Left ventricle myocardium inferior (tissue), 1 donor: Measurements from ENCODE around the gene TM9SF1. TPM values are rescaled to one million over a fixed set of nuclear protein-coding genes. Genes with fewer than 3 reads are reported as not detected.

Source experiments
- DNase-seq: peaks from one replicate; pipeline ENCODE4 v3.0.0-alpha.2; 2020
- H3K27ac ChIP-seq: fragments of 200-600 bp; replicated peaks from 2 replicates; pipeline ENCODE4 v1.8.0; 2021
- H3K27me3 ChIP-seq: fragments of 200-600 bp; 2 replicates; pipeline ENCODE4 v1.8.0; 2021; ENCODE audit warnings: low read depth
- H3K36me3 ChIP-seq: fragments of 200-600 bp; 2 replicates; pipeline ENCODE4 v1.8.0; 2021
- H3K4me1 ChIP-seq: fragments of 200-600 bp; 2 replicates; pipeline ENCODE4 v1.8.0; 2021
- H3K4me3 ChIP-seq: fragments of 200-600 bp; 2 replicates; pipeline ENCODE4 v1.8.0; 2021; ENCODE audit warnings: mild to moderate bottlenecking, moderate library complexity
- H3K9me3 ChIP-seq: fragments of 200-600 bp; replicated peaks from 2 replicates; pipeline ENCODE4 v1.8.0; 2021
- CTCF ChIP-seq: fragments of 200-600 bp; IDR thresholded peaks from 2 replicates; pipeline ENCODE4 v1.8.0; 2021; ENCODE audit warnings: antibody characterized with exemption, mild to moderate bottlenecking, borderline replicate concordance
- intact Hi-C: fragments of 100-400 bp; cut with micrococcal nuclease; formaldehyde crosslinking; loops from one replicate; pipeline ENCODE4 v1.11.0; 2022
- total RNA-seq: library from RNA; stranded (reverse); fragmentation: NEBNext Ultra II Directional; extraction: Animal tissue kit (Norgen Biotek cat#: 25700); gene quantifications from one replicate; pipeline ENCODE4 v1.2.1, GENCODE V29; 2021
- donor health status: DM: no; HTN: yes; CAD: no; lungs with severe emphysema.

TM9SF1 gene
- total RNA-seq, 1 donor from 2014 or later = 22.2 TPM

- Histone ChIP-seq H3K36me3 (peaks cover 51% of the 10 kb centered on the region), H3K4me3 (peak within 1 kb of the TSS; percentile 99), H3K27me3 (no peaks in the 10 kb centered on the region), H3K4me1 (peaks cover 56% of the 10 kb centered on the region), H3K27ac (peak within 1 kb of the TSS; percentile 98), H3K9me3 (no peaks in the 10 kb centered on the region)
- DNase-seq = peak; percentile 99
- TF ChIP-seq CTCF = no peak
- intact Hi-C loops = no loop called here
Measured at GRCh38 chr14:24146978-24147760, 48.1 kb downstream of the TM9SF1 start, which contains the start of gene RNF31. Gene RNF31 (plus strand): TSS chr14:24147498. CDS start chr14:24147699, 201 bp downstream.

- intact Hi-C loops = no loop called here
- H3K4me3 ChIP-seq = peak within 1 kb of the TSS; percentile 99
- no peaks in the 10 kb centered on the region for H3K9me3 ChIP-seq
- no peak for TF ChIP-seq CTCF
- peak within 1 kb of the TSS; percentile 98 for H3K27ac ChIP-seq
- no peaks in the 10 kb centered on the region for H3K27me3 ChIP-seq
- peaks cover 61% of the 10 kb centered on the region for H3K4me1 ChIP-seq
- H3K36me3 ChIP-seq = peaks cover 45% of the 10 kb centered on the region
- DNase-seq = peak; percentile 93
Measured at GRCh38 chr14:24146453-24146977, 48.7 kb downstream of the TM9SF1 start, which contains the start of gene PSME2. Gene PSME2 (minus strand): TSS chr14:24146610. CDS start chr14:24146581, 29 bp downstream.

- intact Hi-C loops = no loop called here
- DNase-seq = no peak
- peaks cover 66% of the 10 kb centered on the region for H3K4me1 ChIP-seq
- no peaks in the 10 kb centered on the region for H3K27me3 ChIP-seq
- H3K27ac ChIP-seq = peak overlapping the region; percentile 98
- H3K9me3 ChIP-seq = no peaks in the 10 kb centered on the region
- peaks cover 38% of the 10 kb centered on the region for H3K36me3 ChIP-seq
- H3K4me3 ChIP-seq = peak overlapping the region; percentile 99
- no peak for TF ChIP-seq CTCF
Measured at GRCh38 chr14:24145690-24146452, 49.4 kb downstream of the TM9SF1 start.

- TF ChIP-seq CTCF = no peak
- Histone ChIP-seq H3K36me3 (peaks cover 32% of the 10 kb centered on the region), H3K4me1 (peaks cover 72% of the 10 kb centered on the region), H3K9me3 (no peaks in the 10 kb centered on the region), H3K4me3 (peak overlapping the region; percentile 99), H3K27me3 (no peaks in the 10 kb centered on the region), H3K27ac (peak overlapping the region; percentile 98)
- intact Hi-C loops = no loop called here
- no peak for DNase-seq
Measured at GRCh38 chr14:24145219-24145618, 50.0 kb downstream of the TM9SF1 start.

GRCh38 chr14:24144451-24144850 lies 50.8 kb downstream of the TM9SF1 start:
- Histone ChIP-seq H3K9me3 (no peaks in the 10 kb centered on the region), H3K27me3 (no peaks in the 10 kb centered on the region), H3K4me3 (no peak overlapping the region), H3K36me3 (peaks cover 29% of the 10 kb centered on the region), H3K27ac (no peak overlapping the region), H3K4me1 (peaks cover 72% of the 10 kb centered on the region)
- no peak for TF ChIP-seq CTCF
- intact Hi-C loops = no loop called here
- DNase-seq = no peak
